B cell (primary cell): ENCODE measurements around the gene NCOA7. TPM values are rescaled to one million over a fixed set of nuclear protein-coding genes. Genes with fewer than 3 reads are reported as not detected.

ENCODE experiments used
- ATAC-seq: fragments of 200-7000 bp; cut with Tn5 transposase; one replicate; pipeline ENCODE4 v1.10.0; 2021; ENCODE audit warnings: low read depth, mild to moderate bottlenecking, moderate number of reproducible peaks, moderate library complexity
- CTCF ChIA-PET: fragments of 350-600 bp; sonication (Branson Sonifier 250); formaldehyde crosslinking; loops from one replicate; lab custom pipeline; 2021; ENCODE audit warnings: antibody characterized with exemption, inconsistent platforms; lab: Charles Lee
- POLR2A ChIA-PET: fragments of 350-600 bp; sonication (Branson Sonifier 250); formaldehyde crosslinking; loops from one replicate; lab custom pipeline; 2021; ENCODE audit warnings: antibody characterized with exemption; lab: Charles Lee
- DNase-seq: peaks from one replicate; pipeline ENCODE4 v3.0.0; 2013
- H2AFZ ChIP-seq: 2 replicates; pipeline ENCODE4 v1.6.1; 2012; ENCODE audit warnings: mild to moderate bottlenecking, low read depth, low read length; ENCODE audit not compliant: insufficient read depth, poor library complexity, severe bottlenecking
- H3K27ac ChIP-seq, 2 donors: 1 replicate in 1 of 2; 2 replicates in 1 of 2; pipeline ENCODE4 v1.5.1; 2012 to 2013; ENCODE audit warnings: low read length in 2 of 2, mild to moderate bottlenecking in 2 of 2, moderate library complexity in 1 of 2
- H3K27me3 ChIP-seq, 4 experiments: fragments of 200-600 bp in 1 of 4; sonication (generic) in 1 of 4; replicated peaks in 1 of 4; 1 replicate in 2 of 4; 2 replicates in 2 of 4; pipeline versions ENCODE4 v1.6.1 to v1.7.0; 2013 to 2016; ENCODE audit warnings: low read length in 3 of 4, mild to moderate bottlenecking in 2 of 4, mixed read lengths in 1 of 4, moderate library complexity in 1 of 4; ENCODE audit not compliant: insufficient read depth in 4 of 4, control insufficient read depth in 3 of 4; ENCODE audit errors: control extremely low read depth in 1 of 4
- H3K36me3 ChIP-seq, 2 experiments: replicated peaks in 1 of 2; 1 replicate in 1 of 2; 2 replicates in 1 of 2; pipeline versions ENCODE4 v1.6.1 to v1.7.1; 2013; ENCODE audit warnings: low read length in 1 of 2; ENCODE audit not compliant: insufficient read depth in 2 of 2, control insufficient read depth in 1 of 2; ENCODE audit errors: control extremely low read depth in 1 of 2, extremely low read depth in 1 of 2
- H3K4me1 ChIP-seq, 2 donors: fragments of 200-600 bp in 1 of 2; sonication (generic) in 1 of 2; 1 replicate in 1 of 2; 2 replicates in 1 of 2; pipeline versions ENCODE4 v1.5.1 to v1.6.1; 2013 to 2017; ENCODE audit warnings: low read length in 2 of 2; ENCODE audit not compliant: control insufficient read depth in 2 of 2, insufficient read depth in 2 of 2
- H3K4me2 ChIP-seq: replicated peaks from 2 replicates; pipeline ENCODE3; 2012; ENCODE audit warnings: mild to moderate bottlenecking, low read depth, low read length; ENCODE audit not compliant: poor library complexity, severe bottlenecking
- H3K4me3 ChIP-seq, 5 experiments: fragments of 200-600 bp in 1 of 5; sonication (generic) in 1 of 5; 1 replicate in 3 of 5; 2 replicates in 2 of 5; pipeline versions ENCODE4 v1.5.1 to v1.7.0; 2011 to 2016; ENCODE audit warnings: low read length in 4 of 5, mild to moderate bottlenecking in 4 of 5, low read depth in 2 of 5, control low read depth in 1 of 5, moderate library complexity in 1 of 5; ENCODE audit not compliant: insufficient read depth in 1 of 5; ENCODE audit errors: control extremely low read depth in 1 of 5, extremely low read depth in 1 of 5
- H3K79me2 ChIP-seq: fragments of 200-600 bp; sonication (generic); one replicate; pipeline ENCODE4 v1.6.0; 2016; ENCODE audit warnings: low read length; ENCODE audit not compliant: control insufficient read depth, insufficient read depth
- H3K9ac ChIP-seq: fragments of 200-600 bp; sonication (generic); 2 replicates; pipeline ENCODE4 v1.6.1; 2017; ENCODE audit warnings: mild to moderate bottlenecking, low read length, moderate library complexity
- H3K9me3 ChIP-seq, 3 donors: one replicate each; pipeline versions ENCODE4 v1.6.1 to v1.7.1; 2013; ENCODE audit warnings: low read length in 2 of 3; ENCODE audit not compliant: control insufficient read depth in 2 of 3, insufficient read depth in 1 of 3; ENCODE audit errors: control extremely low read depth in 1 of 3
- H4K20me1 ChIP-seq: 2 replicates; pipeline ENCODE4 v1.6.0; 2012; ENCODE audit warnings: mild to moderate bottlenecking, low read length; ENCODE audit not compliant: insufficient read depth, control insufficient read depth, poor library complexity, severe bottlenecking
- H3K27ac Mint-ChIP-seq: one replicate; pipeline ENCODE4 v1.8.0; 2021; ENCODE audit warnings: mixed read lengths
- H3K27me3 Mint-ChIP-seq: one replicate; pipeline ENCODE4 v1.8.0; 2021; ENCODE audit warnings: mixed read lengths
- H3K4me1 Mint-ChIP-seq: one replicate; pipeline ENCODE4 v1.8.0; 2021; ENCODE audit warnings: mixed read lengths
- H3K4me3 Mint-ChIP-seq: one replicate; pipeline ENCODE4 v1.8.0; 2021; ENCODE audit warnings: mixed read lengths
- H3K9me3 Mint-ChIP-seq: one replicate; pipeline ENCODE4 v1.8.0; 2022; ENCODE audit warnings: mixed read lengths; ENCODE audit not compliant: insufficient read depth
- CTCF ChIP-seq: fragments of 200-600 bp; IDR thresholded peaks from one replicate; pipeline ENCODE4 v1.8.0; 2022; ENCODE audit warnings: antibody characterized with exemption, mild to moderate bottlenecking
- WGBS: methylation state at CpG from one replicate; pipeline ENCODE4 v1.1.5; 2013; ENCODE audit warnings: missing lambda C conversion rate; ENCODE audit not compliant: insufficient coverage; 5-methylcytosine and 5-hydroxymethylcytosine counted together
- intact Hi-C: fragments of 100-400 bp; cut with micrococcal nuclease; formaldehyde crosslinking; loops from one replicate; pipeline ENCODE4 v1.10.0; 2022
- polyA plus RNA-seq: library from polyadenylated mRNA; depleted of rRNA; stranded (reverse); fragments of >200 nt; gene quantifications from 2 replicates; pipeline ENCODE4 v1.2.3, GENCODE V29; 2012
- total RNA-seq, 2 donors: library from RNA; stranded (reverse); fragments of 120-200 nt in 1 of 2; gene quantifications; 1 replicate in 1 of 2; 2 replicates in 1 of 2; pipeline versions ENCODE4 v1.2.3 to v1.2.4, GENCODE V29; 2013 to 2022

The NCOA7 gene
- total and polyA plus RNA-seq, 2 donors (not counting 1 experiment from before 2014, with no cell fraction given): 10.9 to 27.4 TPM

- Histone ChIP-seq H3K27me3 (no peaks in the 10 kb centered on the region), H3K36me3 (peaks cover 0 to 7% of the 10 kb centered on the region in 2 experiments), H3K4me2 (peak overlapping the region; percentile 89), H2AFZ (peak overlapping the region; percentile 96), H3K9me3 (no peaks in the 10 kb centered on the region), H3K4me3 (peak overlapping the region; percentile 19 to 96 (median 87)), H3K4me1 (peaks cover 27% of the 10 kb centered on the region in 2 donors), H4K20me1 (peaks cover 27% of the 10 kb centered on the region), H3K79me2 (peaks cover 51% of the 10 kb centered on the region), H3K27ac (peak overlapping the region; percentile 97 to 98), H3K9ac (peak overlapping the region; percentile 99)
- DNase-seq (no peak), ATAC-seq (no peak)
- Mint-ChIP-seq H3K27ac (peak overlapping the region; percentile 71), H3K4me1 (peaks cover 8% of the 10 kb centered on the region), H3K4me3 (no peak overlapping the region), H3K27me3 (peaks cover 8% of the 10 kb centered on the region), H3K9me3 (no peaks in the 10 kb centered on the region)
- TF ChIP-seq CTCF: no peak
- CTCF ChIA-PET: interaction anchor here (0.6 to 7.3 kb wide), 29 partner anchors 8 to 654 kb away, joined by 3 to 130 read pairs (median 5); partner anchors contain the start of genes HDDC2, NCOA7 and TRMT11
- intact Hi-C loops: loop anchor here (1.0 to 2.0 kb wide), 7 partner anchors 18 to 653 kb away; partner anchors contain the start of genes NCOA7 and TRMT11
- POLR2A ChIA-PET: interaction anchor here (0.9 to 3.2 kb wide), 4 partner anchors 30 to 175 kb away, joined by 3 to 22 read pairs (median 8); partner anchors contain the start of genes NCOA7 and TRMT11
- WGBS: 51% methylated on average over 4 of the region's 5 CpGs
Observed at GRCh38 chr6:125955973-125956372, 165.2 kb downstream of the NCOA7 start.
